H9 (cell line): ENCODE results near the gene LEO1. TPM values are rescaled to one million over a fixed set of nuclear protein-coding genes. Genes with fewer than 3 reads are reported as not detected.

Experiments
- DNase-seq: peaks from one replicate; pipeline ENCODE4 v3.0.0-alpha.2; 2017
- H2AFZ ChIP-seq: one replicate; pipeline ENCODE4 v1.6.1; 2013; ENCODE audit warnings: mild to moderate bottlenecking, low read length, control low read depth, moderate library complexity
- H2AK5ac ChIP-seq: 2 replicates; pipeline ENCODE4 v1.6.1; 2013; ENCODE audit warnings: low read length, control low read depth, mixed read lengths; ENCODE audit not compliant: insufficient read length
- H2BK120ac ChIP-seq: one replicate; pipeline ENCODE4 v1.6.1; 2013; ENCODE audit warnings: low read depth, mild to moderate bottlenecking, low read length, control low read depth, inconsistent platforms; ENCODE audit not compliant: poor library complexity, severe bottlenecking
- H2BK12ac ChIP-seq: 2 replicates; pipeline ENCODE4 v1.6.1; 2013; ENCODE audit warnings: low read length, control low read depth, mixed read lengths, low read depth; ENCODE audit not compliant: insufficient read length
- H2BK15ac ChIP-seq: 2 replicates; pipeline ENCODE4 v1.6.1; 2013; ENCODE audit warnings: low read depth, low read length, control low read depth
- H2BK20ac ChIP-seq: one replicate; pipeline ENCODE4 v1.6.1; 2013; ENCODE audit warnings: low read depth, mild to moderate bottlenecking, low read length, control low read depth, inconsistent platforms; ENCODE audit not compliant: poor library complexity, severe bottlenecking
- H2BK5ac ChIP-seq: 2 replicates; pipeline ENCODE4 v1.6.1; 2013; ENCODE audit warnings: low read length, control low read depth, mixed read lengths; ENCODE audit not compliant: insufficient read length
- H3K14ac ChIP-seq: 2 replicates; pipeline ENCODE4 v1.6.1; 2013; ENCODE audit warnings: low read length, control low read depth; ENCODE audit not compliant: insufficient read depth
- H3K18ac ChIP-seq: 2 replicates; pipeline ENCODE4 v1.6.1; 2013; ENCODE audit warnings: low read depth, mild to moderate bottlenecking, mixed read lengths, low read length, control low read depth; ENCODE audit not compliant: insufficient read length
- H3K23ac ChIP-seq: 2 replicates; pipeline ENCODE4 v1.6.1; 2013; ENCODE audit warnings: low read length, control low read depth, mixed read lengths, low read depth; ENCODE audit not compliant: insufficient read length
- H3K23me2 ChIP-seq: 2 replicates; pipeline ENCODE4 v1.6.1; 2013; ENCODE audit warnings: low read depth, mild to moderate bottlenecking, mixed read lengths, low read length, control low read depth; ENCODE audit not compliant: insufficient read length, poor library complexity, severe bottlenecking
- H3K27ac ChIP-seq: 2 replicates; pipeline ENCODE4 v1.5.1; 2013; ENCODE audit warnings: low read length, control low read depth, mixed read lengths, low read depth; ENCODE audit not compliant: insufficient read length
- H3K27me3 ChIP-seq: 2 replicates; pipeline ENCODE4 v1.6.1; 2013; ENCODE audit warnings: low read length, control low read depth, inconsistent platforms; ENCODE audit not compliant: insufficient read depth
- H3K4ac ChIP-seq: 2 replicates; pipeline ENCODE4 v1.6.1; 2013; ENCODE audit warnings: low read depth, mild to moderate bottlenecking, control low read depth, inconsistent platforms, low read length, moderate library complexity
- H3K4me1 ChIP-seq: 2 replicates; pipeline ENCODE4 v1.6.1; 2013; ENCODE audit warnings: low read length, control low read depth, inconsistent platforms; ENCODE audit not compliant: insufficient read depth
- H3K4me2 ChIP-seq: 2 replicates; pipeline ENCODE4 v1.6.1; 2013; ENCODE audit warnings: low read length, control low read depth, mixed read lengths; ENCODE audit not compliant: insufficient read length, insufficient read depth
- H3K56ac ChIP-seq: 2 replicates; pipeline ENCODE4 v1.6.1; 2013; ENCODE audit warnings: low read depth, mild to moderate bottlenecking, mixed read lengths, low read length, control low read depth; ENCODE audit not compliant: insufficient read length
- H3K79me1 ChIP-seq: 2 replicates; pipeline ENCODE4 v1.6.1; 2013; ENCODE audit warnings: low read depth, mild to moderate bottlenecking, moderate library complexity, low read length, control low read depth, inconsistent platforms; ENCODE audit not compliant: insufficient read depth, poor library complexity, severe bottlenecking
- H3K79me2 ChIP-seq: 2 replicates; pipeline ENCODE4 v1.6.1; 2013; ENCODE audit warnings: low read length, control low read depth, inconsistent platforms; ENCODE audit not compliant: insufficient read depth
- H3K9ac ChIP-seq: 2 replicates; pipeline ENCODE4 v1.6.1; 2013; ENCODE audit warnings: low read length, control low read depth, mixed read lengths; ENCODE audit not compliant: insufficient read length; ENCODE audit errors: extremely low read depth
- H3K9me3 ChIP-seq: one replicate; pipeline ENCODE4 v1.6.1; 2013; ENCODE audit warnings: low read depth, low read length, inconsistent platforms; ENCODE audit not compliant: control insufficient read depth
- H3T11ph ChIP-seq: one replicate; pipeline ENCODE4 v1.6.1; 2013; ENCODE audit warnings: mild to moderate bottlenecking, low read length, control low read depth, inconsistent platforms
- H4K20me1 ChIP-seq: one replicate; pipeline ENCODE4 v1.6.1; 2013; ENCODE audit not compliant: control insufficient read depth, insufficient read length, insufficient read depth
- H4K5ac ChIP-seq: 2 replicates; pipeline ENCODE4 v1.6.1; 2013; ENCODE audit warnings: low read depth, mild to moderate bottlenecking, mixed read lengths, low read length, control low read depth; ENCODE audit not compliant: insufficient read length
- H4K8ac ChIP-seq: replicated peaks from 2 replicates; pipeline ENCODE4 v1.6.1; 2013; ENCODE audit warnings: low read length, control low read depth, mixed read lengths, low read depth; ENCODE audit not compliant: insufficient read length
- H4K91ac ChIP-seq: 2 replicates; pipeline ENCODE4 v1.6.1; 2013; ENCODE audit warnings: low read depth, mild to moderate bottlenecking, moderate library complexity, mixed read lengths, low read length, control low read depth; ENCODE audit not compliant: insufficient read length
- H3K27ac Mint-ChIP-seq, 3 experiments: 2 replicates in 2 of 3; 3 replicates in 1 of 3; pipeline ENCODE4 v1.8.0; 2020 to 2021; ENCODE audit warnings: mixed read lengths in 3 of 3, mild to moderate bottlenecking in 1 of 3, moderate library complexity in 1 of 3
- H3K27me3 Mint-ChIP-seq: 2 replicates; pipeline ENCODE4 v1.8.0; 2021; ENCODE audit warnings: low read depth, mild to moderate bottlenecking, moderate library complexity, mixed read lengths
- H3K36me3 Mint-ChIP-seq, 3 experiments: 2 replicates in 2 of 3; 3 replicates in 1 of 3; pipeline ENCODE4 v1.8.0; 2020 to 2021; ENCODE audit warnings: low read depth in 3 of 3, mixed read lengths in 3 of 3; ENCODE audit not compliant: insufficient read depth in 1 of 3
- H3K4me1 Mint-ChIP-seq, 2 experiments: 2 replicates each; pipeline ENCODE4 v1.8.0; 2020; ENCODE audit warnings: mixed read lengths in 2 of 2
- H3K4me3 Mint-ChIP-seq, 2 experiments: 2 replicates in 1 of 2; 3 replicates in 1 of 2; pipeline ENCODE4 v1.8.0; 2020 to 2021; ENCODE audit warnings: mild to moderate bottlenecking in 2 of 2, mixed read lengths in 2 of 2, moderate library complexity in 1 of 2
- H3K9me3 Mint-ChIP-seq, 2 experiments: 2 replicates in 1 of 2; 3 replicates in 1 of 2; pipeline ENCODE4 v1.8.0; 2020; ENCODE audit warnings: mild to moderate bottlenecking in 2 of 2, mixed read lengths in 2 of 2, moderate library complexity in 1 of 2
- CTCF ChIP-seq: fragments of 200-600 bp; sonication (generic); conservative IDR thresholded peaks from 3 replicates; pipeline ENCODE4 v1.8.0; 2021; ENCODE audit warnings: antibody characterized with exemption, mild to moderate bottlenecking
- WGBS: extraction: QIAGEN DNeasy Blood & Tissue Kit; methylation state at CpG from one replicate; pipeline ENCODE4 v1.1.7; 2013; ENCODE audit warnings: missing lambda C conversion rate, low lambda C conversion rate, mixed read lengths; ENCODE audit not compliant: insufficient read length; ENCODE audit errors: extremely low coverage; 5-methylcytosine and 5-hydroxymethylcytosine counted together
- total RNA-seq: library from RNA; stranded (reverse); gene quantifications from 2 replicates; pipeline ENCODE4 v1.2.1, GENCODE V29; 2021

Gene LEO1
- total RNA-seq, 1 experiment from 2014 or later, result 30.3 TPM

DNA sequence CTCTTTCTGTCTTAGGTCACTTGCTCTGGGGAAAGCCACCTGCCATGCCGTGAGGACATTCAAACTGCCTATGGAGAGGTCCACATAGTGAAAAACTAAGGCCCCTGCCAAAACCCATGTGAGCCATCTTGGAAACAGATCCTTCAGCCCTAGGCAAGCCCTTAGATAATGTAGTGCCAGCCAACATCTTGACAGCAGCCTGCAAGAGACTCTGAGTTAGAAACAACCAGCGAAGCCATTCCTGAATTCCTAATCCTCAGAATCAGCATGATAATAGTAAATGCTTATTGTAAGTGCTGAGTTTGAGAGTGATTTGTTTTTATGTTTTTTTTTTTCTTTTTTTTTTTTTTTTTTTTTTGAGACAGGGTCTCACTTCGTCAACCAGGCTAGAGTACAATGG lies 40.6 kb downstream of the LEO1 start:
- DNase-seq, result no peak
- H3K56ac ChIP-seq, result no peak overlapping the region
- no peaks in the 10 kb centered on the region for H3K79me1 ChIP-seq

More for the DNA sequence above, 40.6 kb downstream of the LEO1 start:
- Histone ChIP-seq H2BK15ac (no peak overlapping the region), H2BK12ac (no peak overlapping the region), H3T11ph (no peak overlapping the region), H4K8ac (no peak overlapping the region), H3K4me2 (no peak overlapping the region), H3K9ac (no peak overlapping the region), H3K4ac (no peak overlapping the region), H2BK120ac (no peak overlapping the region), H3K79me2 (no peaks in the 10 kb centered on the region), H3K9me3 (no peaks in the 10 kb centered on the region), H2BK5ac (no peak overlapping the region), H3K27me3 (no peaks in the 10 kb centered on the region), H3K4me1 (peaks cover 7% of the 10 kb centered on the region; the same call in 1 of the 2 replicates), H4K91ac (no peak overlapping the region), H4K5ac (no peak overlapping the region), H3K14ac (no peak overlapping the region), H3K23ac (no peak overlapping the region), H3K18ac (no peak overlapping the region), H2AK5ac (no peak overlapping the region), H2BK20ac (no peak overlapping the region), H4K20me1 (no peaks in the 10 kb centered on the region), H3K23me2 (no peaks in the 10 kb centered on the region), H2AFZ (no peak overlapping the region), H3K27ac (no peak overlapping the region)
- Mint-ChIP-seq H3K27me3 (no peaks in the 10 kb centered on the region), H3K4me1 (peaks cover 11 to 13% of the 10 kb centered on the region in 2 experiments), H3K4me3 (no peak overlapping the region), H3K36me3 (peaks cover 0 to 8% (median 5%) of the 10 kb centered on the region in 3 experiments; a peak in 3 of 7 replicates), H3K27ac (no peak overlapping the region; a peak in 1 of 7 replicates), H3K9me3 (no peaks in the 10 kb centered on the region)
- WGBS, result no CpG with 5 or more reads among the region's 3 CpGs
- no peak for TF ChIP-seq CTCF
